Stimulated activated CD8-positive, alpha-beta memory T cell treated with anti-CD3 and anti-CD28 coated beads, Interleukin-15, amount 100 ng/mL, for 1 hour (primary cell): ENCODE data around the gene ZNF804A.

Experiments
- DNase-seq: peaks from one replicate; pipeline ENCODE4 v3.0.0-alpha.2; 2020; ENCODE audit warnings: low read depth

ZNF804A gene

DNA sequence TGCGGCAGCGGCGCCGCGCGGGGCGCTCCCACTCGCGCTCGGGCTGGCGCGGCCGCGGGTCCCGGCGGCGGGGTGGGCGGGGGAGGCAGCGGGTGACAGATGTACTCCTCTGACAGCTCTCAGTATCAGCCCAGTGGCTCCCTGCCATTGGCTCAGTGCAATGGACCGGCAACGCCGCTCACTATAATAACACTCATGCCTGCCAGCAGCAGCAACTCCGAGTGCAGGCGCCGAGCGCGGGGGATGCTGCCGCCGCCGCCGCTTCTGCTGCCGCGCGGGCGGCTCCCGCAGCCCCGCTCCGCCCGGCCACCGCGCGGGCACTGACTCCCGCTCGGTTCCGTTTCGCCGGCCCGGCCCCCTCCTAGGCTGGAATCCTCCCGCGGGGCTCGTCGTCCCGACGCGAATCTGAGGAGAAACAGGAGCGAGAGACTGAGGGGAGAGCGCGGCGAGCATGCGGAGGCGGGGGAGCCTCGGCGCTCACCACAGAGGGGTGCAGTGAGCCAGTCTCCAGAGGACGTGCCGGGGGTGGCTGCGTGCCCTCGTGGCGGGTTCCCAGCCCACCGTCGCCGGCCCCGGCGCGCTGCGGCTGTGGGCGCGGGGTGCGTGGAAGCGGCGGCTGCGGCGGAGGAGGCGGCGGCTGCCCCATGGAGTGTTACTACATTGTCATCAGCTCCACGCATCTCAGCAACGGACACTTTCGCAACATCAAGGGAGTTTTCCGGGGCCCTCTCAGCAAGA lies at the start of gene ZNF804A:
Gene ZNF804A (plus strand): TSS at position 214 of the 738 bp plus-strand sequence. CDS start 431 bp downstream, at position 645.
- no peak for DNase-seq

DNA sequence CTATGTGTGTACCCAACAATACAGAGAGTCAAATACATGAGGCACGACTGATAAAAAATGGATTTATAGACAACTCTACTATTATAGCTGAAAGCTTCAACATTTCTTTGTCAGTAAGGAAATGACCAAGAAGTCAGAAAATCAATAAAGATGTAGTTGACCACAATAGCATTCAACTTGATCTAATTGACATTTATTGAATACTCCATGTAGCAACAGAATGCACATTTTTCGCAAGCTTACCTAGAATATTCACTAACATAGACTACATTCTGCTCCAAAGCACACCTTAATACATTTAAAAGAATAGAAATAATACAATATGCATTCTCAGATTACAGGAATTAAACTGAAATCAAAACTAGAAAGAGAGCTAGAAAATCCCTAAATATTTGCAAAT lies 49.2 kb upstream of the ZNF804A start:
- DNase-seq = no peak

DNA sequence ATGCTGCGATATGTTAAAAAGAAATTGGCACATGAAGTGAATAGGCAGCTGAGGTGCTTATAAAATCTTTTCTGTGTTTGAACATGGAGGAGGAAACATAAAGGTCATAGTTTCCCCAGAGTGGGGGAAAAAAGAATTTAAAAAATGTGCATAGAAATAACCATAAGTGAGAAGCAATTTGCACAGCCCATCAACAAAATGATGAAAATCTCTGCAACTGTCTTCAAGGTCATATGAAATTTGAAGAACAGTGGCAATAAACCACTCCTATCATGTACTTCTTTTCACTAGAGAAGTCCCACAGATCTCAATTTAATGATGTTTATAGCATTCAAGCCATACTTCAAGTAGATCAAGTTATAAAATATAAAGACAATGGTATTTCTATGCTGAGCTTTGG lies 46.7 kb upstream of the ZNF804A start:
- DNase-seq = no peak

DNA sequence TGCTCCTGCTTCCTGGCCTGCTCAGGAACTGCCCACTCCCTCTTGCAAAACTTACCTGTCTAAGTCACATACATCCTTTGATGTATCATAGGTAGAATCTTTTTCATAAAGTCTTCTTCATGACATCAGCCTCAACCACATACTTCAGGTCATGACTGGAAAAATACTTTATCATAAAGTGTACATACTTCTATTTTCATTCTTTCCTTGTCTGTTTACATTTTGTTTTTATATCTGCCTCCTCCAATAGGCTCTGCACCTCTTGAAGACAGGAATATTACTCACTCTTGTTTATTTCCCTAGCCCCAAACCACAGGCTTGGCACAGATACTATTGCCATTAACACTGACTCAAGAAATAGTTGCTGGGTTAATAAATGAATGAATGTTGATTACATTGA lies 43.6 kb upstream of the ZNF804A start:
- no peak for DNase-seq

DNA sequence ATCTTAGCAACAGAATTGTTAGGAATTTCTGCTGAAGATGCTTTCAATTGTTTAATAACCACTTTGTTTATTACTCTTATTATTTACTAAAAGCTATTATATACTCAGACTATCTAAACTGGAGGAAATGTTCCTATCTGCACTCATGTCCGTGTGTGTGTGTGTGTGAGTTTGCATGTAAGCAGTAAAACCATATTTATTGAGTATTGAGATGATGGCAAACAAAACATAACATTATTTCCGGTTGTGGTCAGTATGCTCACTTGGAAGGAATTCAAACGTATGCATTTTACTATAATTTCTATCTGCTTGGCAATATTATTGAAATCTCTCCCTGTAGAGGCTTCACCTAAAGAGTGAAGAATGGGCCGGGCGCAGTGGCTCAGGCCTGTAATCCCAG lies 43.0 kb upstream of the ZNF804A start:
- no peak for DNase-seq

DNA sequence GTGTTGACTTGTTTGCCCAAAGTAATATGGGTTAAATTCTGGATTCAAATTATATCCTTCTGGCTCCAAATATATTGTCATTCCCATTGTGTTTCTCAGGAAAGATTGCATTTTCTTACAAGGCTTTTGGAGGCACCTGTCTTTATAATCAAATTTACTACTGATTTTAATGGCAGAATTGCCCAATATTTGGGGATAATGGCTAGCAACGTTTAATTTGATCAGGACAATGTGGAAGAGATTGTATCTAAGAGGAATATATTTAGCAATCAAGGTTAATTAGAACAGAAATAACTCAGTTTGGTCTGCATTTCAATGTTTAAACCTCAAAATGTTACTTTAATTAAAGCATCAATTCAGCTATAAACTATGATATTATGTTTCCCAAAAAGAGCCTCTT lies 41.7 kb upstream of the ZNF804A start:
- DNase-seq = no peak

DNA sequence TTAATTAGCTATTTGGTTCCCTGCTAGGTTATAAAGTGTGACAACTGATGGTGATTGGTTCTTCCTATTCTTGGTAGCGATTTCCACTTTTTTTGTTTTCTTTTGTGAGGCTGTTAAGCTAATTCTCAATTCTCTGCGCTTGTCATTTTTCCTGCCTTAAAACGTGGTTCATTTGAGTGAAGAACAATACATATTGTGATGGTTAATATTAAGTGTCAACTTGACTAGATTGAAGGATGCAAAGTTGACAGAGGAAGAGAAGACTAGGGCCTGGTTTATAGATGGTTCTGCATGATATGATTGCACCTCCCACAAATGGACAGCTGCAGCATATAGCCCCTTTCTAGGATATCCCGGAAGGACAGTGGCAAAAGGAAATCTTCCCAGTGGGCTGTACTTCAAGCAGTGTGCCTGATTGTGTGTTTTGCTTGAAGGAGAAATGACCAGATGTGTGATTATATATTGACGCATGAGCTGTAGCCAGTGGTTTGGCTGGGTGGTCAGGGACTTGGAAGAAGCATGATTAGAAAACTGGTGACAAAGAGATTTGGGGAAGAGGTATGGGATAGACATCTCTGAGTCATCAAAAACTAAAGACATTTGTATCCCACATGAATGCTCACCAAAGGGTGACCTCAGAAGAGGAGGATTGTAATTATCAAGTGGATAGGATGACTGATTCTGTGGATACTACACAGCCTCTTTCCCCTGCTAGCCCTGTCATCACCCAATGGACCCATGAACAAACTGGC lies 39.4 kb upstream of the ZNF804A start:
- DNase-seq = no peak

DNA sequence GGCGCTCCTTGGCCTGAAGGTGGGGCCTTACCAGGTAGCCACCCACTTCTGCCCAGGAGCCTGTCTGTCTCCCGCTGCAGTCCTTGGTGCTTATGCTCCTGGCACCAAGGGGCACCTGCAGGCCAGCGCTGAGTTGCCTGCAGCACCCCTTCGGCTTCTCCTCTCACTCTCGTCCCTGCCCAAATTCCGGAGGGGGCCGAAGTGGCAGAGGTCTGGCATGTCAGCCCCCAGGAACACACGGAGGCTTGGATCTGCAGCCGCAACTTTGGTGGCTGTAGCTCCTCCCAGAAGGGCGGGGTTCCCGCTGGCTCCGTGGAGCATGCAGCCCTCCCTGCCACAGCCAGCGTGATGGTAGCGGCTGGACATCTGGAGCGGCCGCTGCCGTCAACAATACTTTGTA lies 37.7 kb upstream of the ZNF804A start:
- DNase-seq = no peak

DNA sequence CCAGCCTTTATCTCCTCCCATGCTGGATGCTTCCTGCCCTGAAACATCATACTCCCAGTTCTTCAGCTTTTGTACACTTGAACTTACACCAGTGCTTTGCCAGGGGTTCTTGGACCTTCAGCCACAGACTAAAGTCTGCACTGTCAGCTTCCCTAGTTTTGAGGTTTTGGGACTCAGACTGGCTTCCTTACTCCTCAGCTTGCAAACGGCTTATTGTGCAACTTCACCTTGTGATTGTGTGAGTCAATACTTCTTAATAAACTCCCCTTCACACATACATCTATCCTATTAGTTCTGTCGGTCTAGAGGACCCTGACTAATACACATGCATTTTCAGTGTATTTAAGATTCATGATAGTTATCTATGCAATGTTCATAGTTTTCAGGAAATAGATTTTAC lies 35.8 kb upstream of the ZNF804A start:
- no peak for DNase-seq

DNA sequence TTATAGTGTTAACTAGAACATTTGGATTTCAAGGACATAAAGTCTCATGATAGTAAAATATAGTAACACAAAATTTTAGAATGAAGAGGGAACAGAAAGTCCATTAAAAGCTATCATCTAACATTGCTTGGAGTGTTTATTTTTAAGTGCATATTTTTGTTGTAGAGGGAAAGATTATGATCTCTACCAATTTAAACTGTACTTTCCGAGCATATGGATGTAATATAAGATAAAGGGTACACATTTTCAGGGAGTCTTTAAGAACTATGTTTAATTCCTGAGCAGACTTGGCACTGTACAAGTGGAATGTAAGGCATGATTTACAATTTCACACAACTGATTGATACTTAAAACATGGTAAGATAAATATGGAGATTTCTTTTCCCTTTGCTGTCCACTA lies 34.2 kb upstream of the ZNF804A start:
- no peak for DNase-seq

DNA sequence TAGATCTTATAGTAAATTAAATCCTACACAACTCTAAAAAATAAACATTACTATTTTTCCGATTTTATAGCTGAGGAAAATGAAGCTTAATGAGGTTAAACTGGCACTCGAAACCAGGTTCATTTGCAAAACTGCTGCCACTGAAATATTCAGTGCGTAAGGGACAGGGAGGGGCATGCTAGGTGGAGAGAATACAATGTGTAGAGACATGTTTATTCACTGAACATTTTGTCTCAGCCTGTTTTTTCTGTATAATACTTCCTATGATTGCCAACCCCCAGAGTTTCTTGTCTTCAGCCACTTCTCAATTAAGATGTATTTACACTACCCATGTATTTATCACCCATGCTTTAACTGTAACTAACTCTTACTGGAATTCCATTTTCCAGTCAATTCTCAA lies 31.6 kb upstream of the ZNF804A start:
- DNase-seq = no peak

DNA sequence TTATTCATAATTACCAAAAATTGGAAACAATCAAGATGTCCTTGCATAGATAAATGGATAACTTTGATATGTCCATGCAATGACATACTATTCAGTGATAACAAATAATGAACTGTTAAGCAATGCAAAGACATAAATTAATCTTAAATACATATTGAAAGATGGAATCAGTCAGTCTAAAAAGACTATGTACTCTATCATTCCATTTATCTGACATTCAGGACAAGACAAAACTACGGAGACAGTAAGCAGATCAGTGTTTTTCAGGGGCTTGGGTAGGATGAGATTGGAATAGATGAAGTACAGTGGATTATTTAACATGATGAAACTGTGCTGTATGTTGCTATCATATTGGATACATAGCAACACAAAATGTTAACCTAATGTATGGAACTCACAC lies 21.3 kb upstream of the ZNF804A start:
- no peak for DNase-seq

DNA sequence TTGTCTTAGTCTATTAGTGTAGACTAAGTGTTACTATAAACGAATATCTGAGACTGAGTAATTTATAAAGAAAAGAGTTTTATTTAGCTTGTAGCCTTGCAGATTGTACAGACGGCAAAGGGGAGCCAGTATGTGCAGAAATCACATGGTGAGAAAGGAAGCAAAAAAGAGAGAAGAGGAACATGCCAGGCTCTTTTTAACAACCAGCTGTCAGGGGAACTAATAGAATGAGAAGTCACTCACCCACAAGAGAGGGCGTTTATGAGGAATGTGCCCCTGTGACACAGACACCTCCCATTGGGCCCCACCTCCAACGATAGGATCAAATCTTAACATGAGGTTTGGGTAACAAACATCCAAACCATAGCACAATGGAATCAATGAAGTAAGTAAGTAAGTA lies 20.6 kb upstream of the ZNF804A start:
- no peak for DNase-seq

DNA sequence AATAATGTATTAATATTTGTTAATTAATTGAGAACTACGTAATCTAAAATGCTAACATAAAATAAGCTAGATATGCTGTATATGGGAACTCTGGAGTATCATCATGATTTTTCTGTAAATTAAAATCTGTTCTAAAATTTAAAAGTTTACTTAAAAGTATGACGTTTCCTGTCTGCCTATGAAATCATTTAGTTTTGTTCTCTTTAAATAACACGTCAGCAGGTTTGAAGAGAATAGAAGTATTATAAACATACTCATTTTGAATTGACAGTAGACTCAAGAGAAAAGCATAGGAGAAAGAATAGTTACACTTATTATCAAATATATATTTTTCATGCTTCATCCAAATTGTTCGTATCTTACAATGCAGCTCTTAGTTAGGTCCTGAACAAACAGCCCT lies 19.1 kb upstream of the ZNF804A start:
- no peak for DNase-seq

DNA sequence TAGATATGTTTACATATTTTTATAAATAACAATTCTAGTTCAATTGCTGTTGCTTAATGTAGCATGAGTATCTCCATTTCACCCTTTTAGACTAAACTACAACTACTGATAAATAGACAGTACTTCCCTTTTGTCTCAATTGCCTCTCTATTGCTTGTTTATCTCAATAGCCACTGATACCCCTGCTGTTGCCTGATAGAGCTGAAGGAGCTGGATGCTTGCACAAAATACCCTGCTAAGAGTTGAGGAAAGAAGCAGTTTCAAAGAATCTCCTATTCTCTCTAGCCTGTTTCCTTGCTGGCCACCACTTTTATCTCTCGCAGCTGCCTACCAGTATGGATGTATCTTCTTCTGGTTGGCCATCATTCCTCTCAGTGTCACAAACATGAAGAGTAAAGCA lies 16.9 kb upstream of the ZNF804A start:
- no peak for DNase-seq

DNA sequence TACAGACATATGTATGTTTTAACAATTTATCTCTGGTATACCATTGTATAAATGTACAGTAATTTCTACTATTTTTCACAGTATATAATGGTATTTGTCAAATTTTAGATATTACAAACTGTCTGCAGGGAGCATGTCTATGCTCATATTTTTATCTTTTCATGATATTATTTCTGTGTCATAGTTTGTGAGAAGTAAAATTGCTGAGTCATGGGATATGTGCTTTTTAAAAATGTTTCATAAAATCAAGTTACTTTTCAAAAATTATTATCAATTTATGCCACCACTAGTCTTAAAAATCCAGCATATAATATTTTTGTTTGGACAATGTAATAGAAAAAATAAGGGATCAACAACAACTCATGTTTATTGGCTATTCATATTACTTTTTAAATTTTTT lies 9.1 kb upstream of the ZNF804A start:
- DNase-seq = no peak

DNA sequence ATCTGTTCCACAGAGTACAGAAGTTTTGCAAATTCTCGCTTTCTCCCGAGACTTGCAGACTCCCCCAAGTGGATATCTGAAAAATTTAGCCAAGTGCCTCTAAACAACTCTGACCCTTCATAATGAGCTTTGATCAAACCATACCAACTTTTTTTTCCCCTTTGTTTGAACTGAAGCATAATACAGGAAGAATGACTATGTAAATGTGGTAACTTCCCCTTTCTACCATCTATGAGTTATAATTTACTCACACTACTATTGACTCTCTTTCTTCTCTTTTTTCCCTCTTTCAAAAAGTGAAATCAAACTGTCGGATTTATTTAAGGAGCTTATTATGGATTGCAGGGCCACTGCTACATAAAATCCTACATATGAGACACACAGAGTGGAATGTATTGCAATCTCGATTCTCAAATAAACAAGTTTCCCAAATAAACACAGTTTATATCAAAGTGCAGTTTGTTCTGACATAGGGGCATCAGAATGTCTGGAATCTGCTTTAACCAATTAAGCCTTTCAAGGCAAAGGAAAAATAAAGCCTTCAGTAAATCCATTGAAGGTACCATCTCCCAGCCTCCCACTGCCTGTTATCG lies 1.4 kb upstream of the ZNF804A start:
- DNase-seq = no peak

DNA sequence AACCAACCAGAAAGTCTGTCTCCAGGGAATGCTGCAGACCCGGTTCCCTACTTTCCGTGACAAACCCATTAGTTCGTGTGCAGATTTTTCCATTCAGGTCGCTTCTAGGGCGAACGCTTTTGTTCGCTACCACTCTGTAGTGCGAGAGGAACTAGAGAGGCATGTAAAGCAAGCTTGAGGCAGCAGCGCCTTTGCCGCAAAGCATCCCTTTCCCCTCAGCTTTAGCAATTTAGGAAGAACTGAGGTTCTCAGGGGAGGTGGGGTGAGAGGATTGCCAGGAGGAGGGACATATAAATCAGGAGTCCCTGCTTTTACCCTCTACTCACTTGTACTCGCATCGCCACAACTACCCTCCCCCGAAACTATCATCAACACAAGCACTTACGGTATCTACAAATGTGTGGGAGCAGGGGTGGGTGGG lies 748 bp upstream of the ZNF804A start:
- DNase-seq = no peak

DNA sequence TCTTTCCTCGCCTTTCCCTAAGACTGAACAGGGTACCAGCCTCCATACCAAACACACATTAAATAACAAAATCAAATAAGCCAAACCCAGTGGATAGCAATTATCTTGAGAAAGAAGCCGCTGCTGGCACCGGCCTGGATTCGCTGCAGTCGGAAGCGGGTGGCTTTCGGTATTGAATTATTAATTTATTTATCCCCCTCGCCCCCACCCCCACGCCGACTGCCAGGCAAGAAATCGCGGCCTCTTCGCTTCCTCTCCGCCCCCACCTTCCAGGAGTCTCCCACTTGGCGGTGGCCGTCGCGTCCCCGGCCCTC lies 370 bp upstream of the ZNF804A start:
- DNase-seq = no peak

DNA sequence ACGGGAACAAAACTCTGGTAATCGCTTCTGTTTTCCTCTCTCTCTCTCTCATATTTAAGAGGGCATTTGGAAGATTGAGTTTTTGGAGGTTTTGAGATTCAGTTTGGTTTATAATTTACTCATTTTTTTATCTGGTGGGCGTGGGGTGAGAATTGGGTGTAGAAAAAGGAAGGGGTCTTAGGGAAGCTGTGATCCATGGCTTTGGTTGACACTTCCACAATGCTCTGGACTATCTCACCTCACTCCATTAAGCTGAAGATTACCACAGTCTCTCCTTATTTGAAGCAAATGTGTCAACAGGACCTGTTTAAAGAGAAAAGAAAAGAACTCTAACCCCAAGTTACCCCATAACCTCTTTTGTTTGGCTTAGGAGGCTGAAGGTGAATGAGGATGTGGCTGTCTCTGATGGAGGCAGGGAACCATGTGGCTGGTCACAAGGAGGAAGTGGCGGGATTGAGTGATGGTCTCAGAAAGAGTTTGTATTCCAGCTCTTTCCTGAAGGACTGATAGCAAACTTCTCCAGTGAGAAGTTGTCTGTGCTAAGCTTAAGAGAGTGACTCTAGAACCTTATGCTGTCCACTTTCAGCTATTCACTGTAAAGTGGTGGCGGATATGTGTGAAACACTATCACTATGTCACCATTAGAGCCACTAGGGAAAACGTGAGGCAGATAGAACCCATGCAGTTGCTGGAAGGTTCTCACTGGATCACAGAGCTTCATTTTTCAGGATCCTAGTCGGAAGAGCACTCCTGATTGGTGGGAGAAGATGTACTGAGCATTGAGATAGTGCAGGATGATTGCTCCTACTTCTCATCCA lies 934 bp downstream of the ZNF804A start:
- no peak for DNase-seq

DNA sequence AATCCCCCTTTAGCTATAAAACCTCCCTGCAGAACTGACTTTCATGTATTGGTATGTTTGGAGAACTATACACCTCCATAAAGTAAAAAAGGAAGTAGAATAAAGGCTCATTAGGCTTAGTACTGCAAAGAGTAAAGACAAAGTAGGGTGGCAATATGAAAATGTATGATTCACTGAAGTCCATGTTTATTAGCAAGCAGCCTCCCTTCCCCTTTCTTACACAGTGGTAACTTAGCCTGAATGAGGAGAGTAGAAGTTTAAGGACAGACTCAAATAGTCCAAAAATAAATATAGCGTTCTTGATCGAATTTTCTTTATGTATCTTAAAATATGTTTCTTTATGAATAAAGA lies 1.5 kb downstream of the ZNF804A start:
- no peak for DNase-seq

DNA sequence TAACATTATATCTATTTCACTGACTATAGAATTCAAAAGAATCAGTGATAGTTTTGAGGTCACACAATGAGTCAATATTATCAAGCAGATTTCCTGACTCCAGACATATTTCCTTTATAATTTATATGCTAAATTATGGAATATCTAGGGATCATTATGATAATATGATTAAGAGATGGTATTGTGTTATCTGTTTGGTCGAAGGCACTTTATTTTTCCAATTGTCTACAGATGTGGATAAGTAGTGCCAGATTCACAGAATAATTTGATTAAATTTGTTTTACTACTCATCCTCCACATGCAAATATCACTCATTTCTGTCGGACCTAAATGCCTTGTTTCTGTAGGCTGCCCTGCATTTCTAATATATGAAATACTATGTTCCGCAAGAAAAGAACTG lies 4.4 kb downstream of the ZNF804A start:
- DNase-seq = no peak

DNA sequence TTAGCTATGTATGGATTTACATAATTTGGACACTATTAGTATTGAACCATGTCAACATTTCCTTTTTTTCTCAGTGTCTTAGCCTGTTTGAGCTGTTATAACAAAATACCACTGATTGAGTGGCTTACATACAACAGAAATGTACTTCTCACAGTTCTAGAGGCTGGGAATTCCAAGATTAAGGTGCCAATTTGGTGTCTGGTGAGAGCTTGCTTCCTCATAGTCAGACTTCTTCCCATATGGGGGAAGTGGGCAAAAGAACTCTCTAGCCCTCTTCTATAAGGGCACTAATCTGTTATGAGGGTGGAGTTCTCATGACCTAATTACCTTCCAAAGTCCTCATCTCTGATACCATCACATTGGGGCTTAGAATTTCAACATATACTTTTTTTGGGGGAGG lies 12.6 kb downstream of the ZNF804A start:
- no peak for DNase-seq
